HL-60 (cell line): Measurements from ENCODE around the gene SEMA4A.
"Not testable (repeated sequence)": the region's sequence is repeated elsewhere in the genome, so short reads cannot be mapped to it uniquely, and the experiment has no call there.

Experiments used
- DNase-seq, 2 experiments: peaks; one replicate each; pipeline ENCODE4 v3.0.0-alpha.2; 2010 to 2020; ENCODE audit warnings: low read depth in 1 of 2, low spot score in 1 of 2
- H3K27ac ChIP-seq: fragments of 250-450 bp; sonication (Bioruptor Pico); replicated peaks from 2 replicates; pipeline ENCODE4 v1.5.1; 2020; ENCODE audit warnings: mild to moderate bottlenecking, moderate library complexity
- H3K27me3 ChIP-seq: fragments of 250-450 bp; sonication (Bioruptor Pico); 2 replicates; pipeline ENCODE4 v1.5.1; 2021; ENCODE audit warnings: mild to moderate bottlenecking, moderate library complexity; ENCODE audit not compliant: insufficient read depth, poor library complexity, severe bottlenecking
- H3K4me3 ChIP-seq: replicated peaks from 2 replicates; pipeline ENCODE4 v1.5.1; 2011; ENCODE audit warnings: mild to moderate bottlenecking, control low read depth, low read length; ENCODE audit not compliant: insufficient read depth
- GABPA ChIP-seq: IDR thresholded peaks from 2 replicates; pipeline ENCODE4 v1.6.1; 2012; ENCODE audit warnings: low read depth
- POLR2AphosphoS5 ChIP-seq: IDR thresholded peaks from 2 replicates; pipeline ENCODE4 v1.6.1; 2012; ENCODE audit warnings: low read depth
- SPI1 ChIP-seq: IDR thresholded peaks from 2 replicates; pipeline ENCODE4 v1.6.1; 2012; ENCODE audit warnings: low read depth, mild to moderate bottlenecking, borderline replicate concordance
- TF ChIP-seq, protein P1 (sequence below): IDR thresholded peaks from one replicate; pipeline ENCODE4 v1.5.1; 2011; ENCODE audit warnings: low read length, control low read depth, inconsistent platforms; ENCODE audit not compliant: insufficient read depth
- TF ChIP-seq, protein P2 (sequence below): IDR thresholded peaks from 2 replicates; pipeline ENCODE4 v1.6.1; 2012; ENCODE audit warnings: low read depth; ENCODE audit not compliant: insufficient replicate concordance

SEMA4A gene

DNA sequence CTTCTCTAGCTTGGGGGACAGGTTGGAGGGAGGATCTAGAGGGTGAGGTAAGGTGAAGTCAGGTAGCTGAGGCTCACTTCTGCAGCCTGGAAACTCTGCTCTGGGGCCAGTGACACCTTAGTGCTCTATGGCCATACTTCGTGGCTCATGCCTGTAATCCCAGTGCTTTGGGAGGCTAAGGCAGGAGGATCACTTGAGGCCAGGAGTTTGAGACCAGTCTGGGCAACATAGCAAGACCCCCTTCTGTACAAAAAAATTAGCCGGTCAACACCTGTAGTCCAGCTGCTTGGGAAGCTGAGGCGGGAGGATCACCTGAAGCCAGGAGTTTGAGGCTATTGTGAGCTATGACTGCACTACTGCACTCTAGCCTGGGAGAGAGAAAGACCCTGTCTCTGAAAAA, 33.1 kb upstream of the SEMA4A start:
- DNase-seq: no peak
- Histone ChIP-seq H3K27ac (no peak overlapping the region), H3K27me3 (no peaks in the 10 kb centered on the region), H3K4me3 (no peak overlapping the region)
- TF ChIP-seq SPI1 (no peak), POLR2AphosphoS5 (no peak), GABPA (no peak)
- TF ChIP-seq, protein P1, sequence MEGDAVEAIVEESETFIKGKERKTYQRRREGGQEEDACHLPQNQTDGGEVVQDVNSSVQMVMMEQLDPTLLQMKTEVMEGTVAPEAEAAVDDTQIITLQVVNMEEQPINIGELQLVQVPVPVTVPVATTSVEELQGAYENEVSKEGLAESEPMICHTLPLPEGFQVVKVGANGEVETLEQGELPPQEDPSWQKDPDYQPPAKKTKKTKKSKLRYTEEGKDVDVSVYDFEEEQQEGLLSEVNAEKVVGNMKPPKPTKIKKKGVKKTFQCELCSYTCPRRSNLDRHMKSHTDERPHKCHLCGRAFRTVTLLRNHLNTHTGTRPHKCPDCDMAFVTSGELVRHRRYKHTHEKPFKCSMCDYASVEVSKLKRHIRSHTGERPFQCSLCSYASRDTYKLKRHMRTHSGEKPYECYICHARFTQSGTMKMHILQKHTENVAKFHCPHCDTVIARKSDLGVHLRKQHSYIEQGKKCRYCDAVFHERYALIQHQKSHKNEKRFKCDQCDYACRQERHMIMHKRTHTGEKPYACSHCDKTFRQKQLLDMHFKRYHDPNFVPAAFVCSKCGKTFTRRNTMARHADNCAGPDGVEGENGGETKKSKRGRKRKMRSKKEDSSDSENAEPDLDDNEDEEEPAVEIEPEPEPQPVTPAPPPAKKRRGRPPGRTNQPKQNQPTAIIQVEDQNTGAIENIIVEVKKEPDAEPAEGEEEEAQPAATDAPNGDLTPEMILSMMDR: no peak
- TF ChIP-seq, protein P2, sequence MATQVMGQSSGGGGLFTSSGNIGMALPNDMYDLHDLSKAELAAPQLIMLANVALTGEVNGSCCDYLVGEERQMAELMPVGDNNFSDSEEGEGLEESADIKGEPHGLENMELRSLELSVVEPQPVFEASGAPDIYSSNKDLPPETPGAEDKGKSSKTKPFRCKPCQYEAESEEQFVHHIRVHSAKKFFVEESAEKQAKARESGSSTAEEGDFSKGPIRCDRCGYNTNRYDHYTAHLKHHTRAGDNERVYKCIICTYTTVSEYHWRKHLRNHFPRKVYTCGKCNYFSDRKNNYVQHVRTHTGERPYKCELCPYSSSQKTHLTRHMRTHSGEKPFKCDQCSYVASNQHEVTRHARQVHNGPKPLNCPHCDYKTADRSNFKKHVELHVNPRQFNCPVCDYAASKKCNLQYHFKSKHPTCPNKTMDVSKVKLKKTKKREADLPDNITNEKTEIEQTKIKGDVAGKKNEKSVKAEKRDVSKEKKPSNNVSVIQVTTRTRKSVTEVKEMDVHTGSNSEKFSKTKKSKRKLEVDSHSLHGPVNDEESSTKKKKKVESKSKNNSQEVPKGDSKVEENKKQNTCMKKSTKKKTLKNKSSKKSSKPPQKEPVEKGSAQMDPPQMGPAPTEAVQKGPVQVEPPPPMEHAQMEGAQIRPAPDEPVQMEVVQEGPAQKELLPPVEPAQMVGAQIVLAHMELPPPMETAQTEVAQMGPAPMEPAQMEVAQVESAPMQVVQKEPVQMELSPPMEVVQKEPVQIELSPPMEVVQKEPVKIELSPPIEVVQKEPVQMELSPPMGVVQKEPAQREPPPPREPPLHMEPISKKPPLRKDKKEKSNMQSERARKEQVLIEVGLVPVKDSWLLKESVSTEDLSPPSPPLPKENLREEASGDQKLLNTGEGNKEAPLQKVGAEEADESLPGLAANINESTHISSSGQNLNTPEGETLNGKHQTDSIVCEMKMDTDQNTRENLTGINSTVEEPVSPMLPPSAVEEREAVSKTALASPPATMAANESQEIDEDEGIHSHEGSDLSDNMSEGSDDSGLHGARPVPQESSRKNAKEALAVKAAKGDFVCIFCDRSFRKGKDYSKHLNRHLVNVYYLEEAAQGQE: no peak

DNA sequence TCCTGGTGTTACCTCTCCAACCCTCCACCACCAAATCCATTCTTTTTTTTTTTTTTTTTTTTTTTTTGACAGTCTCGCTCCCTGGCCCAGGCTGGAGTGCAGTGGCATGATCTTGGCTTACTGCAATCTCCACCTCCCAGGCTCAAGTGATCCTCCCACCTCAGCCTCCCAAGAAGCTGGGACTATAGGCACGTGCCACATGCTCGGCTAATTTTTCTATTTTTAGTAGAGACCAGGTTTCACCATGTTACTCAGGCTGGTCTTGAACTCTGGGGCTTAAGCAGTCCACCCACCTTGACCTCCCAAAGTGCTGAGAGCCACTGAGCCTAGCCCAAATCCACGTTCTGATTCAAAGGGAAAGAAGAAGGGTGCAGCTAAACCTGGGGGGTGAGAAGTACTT, 32.4 kb upstream of the SEMA4A start:
- H3K27me3 ChIP-seq, H3K4me3 ChIP-seq, DNase-seq, H3K27ac ChIP-seq: not testable (repeated sequence)

DNA sequence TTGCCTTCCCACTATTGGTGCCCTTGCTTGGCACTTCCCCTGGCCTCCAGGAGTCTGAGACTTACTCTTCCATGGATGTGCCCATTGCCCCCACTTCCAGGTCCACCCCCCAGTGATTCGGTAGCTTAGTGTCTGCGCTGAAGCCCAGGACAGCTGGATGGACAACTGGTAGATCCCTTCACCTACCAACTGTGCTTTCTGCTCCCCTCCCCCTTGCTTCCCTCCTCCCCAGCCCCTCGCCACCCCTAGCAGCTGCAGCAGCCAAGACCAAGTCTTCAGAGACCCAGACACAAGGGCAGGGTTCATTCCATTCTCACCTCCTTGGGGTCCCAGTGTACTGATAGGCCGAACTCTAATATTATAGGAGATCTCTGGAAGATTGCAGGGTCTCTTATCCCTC, 31.9 kb upstream of the SEMA4A start:
- Histone ChIP-seq H3K27ac (no peak overlapping the region), H3K4me3 (no peak overlapping the region)
- TF ChIP-seq, protein P2: no peak
- TF ChIP-seq, protein P1: no peak
- TF ChIP-seq POLR2AphosphoS5: no peak
- no peak for TF ChIP-seq SPI1
- TF ChIP-seq GABPA: no peak

DNA sequence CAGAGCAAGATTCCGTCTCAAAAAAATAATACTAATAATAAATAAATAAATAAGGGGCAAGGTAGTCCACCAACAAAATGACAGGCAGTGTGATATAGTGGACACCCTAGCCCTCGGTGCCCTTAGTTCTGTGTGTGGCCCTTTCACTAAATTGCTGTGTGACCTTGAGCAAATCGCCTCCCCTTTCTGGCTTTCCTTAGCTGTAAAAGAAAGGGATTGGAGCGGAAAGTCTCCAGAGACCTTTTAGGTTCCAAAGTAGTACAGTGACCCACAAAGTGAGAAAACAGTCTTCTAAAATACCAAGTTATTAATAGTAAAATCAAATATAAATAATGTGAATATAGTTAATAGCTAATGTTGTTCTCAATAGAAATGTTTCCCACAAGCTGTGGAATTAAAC, 31.3 kb upstream of the SEMA4A start:
- Histone ChIP-seq H3K4me3 (no peak overlapping the region), H3K27me3 (no peaks in the 10 kb centered on the region), H3K27ac (peak overlapping the region; percentile 30; the same call in 1 of the 2 replicates)
- DNase-seq: no peak
- TF ChIP-seq POLR2AphosphoS5 (no peak), SPI1 (no peak), GABPA (no peak)
- TF ChIP-seq, protein P2: no peak
- TF ChIP-seq, protein P1: no peak

More for the DNA sequence above, 31.9 kb upstream of the SEMA4A start:
- no peak for DNase-seq
- H3K27me3 ChIP-seq: no peaks in the 10 kb centered on the region
